DOHH2 (cell line): ENCODE measurements around the gene MAP3K5.

Source experiments
- H3F3A ChIP-seq: fragments of 200-600 bp; sonication (generic), shearing (Covaris generic); 2 replicates; pipeline ENCODE4 v1.6.0; 2016; ENCODE audit warnings: antibody characterized with exemption, mild to moderate bottlenecking; ENCODE audit not compliant: control insufficient read depth, insufficient read depth
- H3K27ac ChIP-seq: fragments of 200-600 bp; sonication (generic); 2 replicates; pipeline ENCODE4 v1.5.1; 2014; ENCODE audit warnings: low read depth, mild to moderate bottlenecking, low read length, moderate library complexity
- H3K27me3 ChIP-seq: fragments of 200-600 bp; sonication (generic); 2 replicates; pipeline ENCODE4 v1.6.1; 2014; ENCODE audit warnings: mild to moderate bottlenecking, low read length, mixed read lengths; ENCODE audit not compliant: control insufficient read depth
- H3K36me3 ChIP-seq: fragments of 200-600 bp; sonication (generic); 2 replicates; pipeline ENCODE4 v1.6.1; 2014; ENCODE audit warnings: mild to moderate bottlenecking, low read length, moderate library complexity, mixed read lengths; ENCODE audit not compliant: control insufficient read depth
- H3K4me1 ChIP-seq: fragments of 200-600 bp; sonication (generic); 2 replicates; pipeline ENCODE4 v1.6.1; 2014; ENCODE audit warnings: mild to moderate bottlenecking, low read length, mixed read lengths; ENCODE audit not compliant: control insufficient read depth
- H3K4me2 ChIP-seq: fragments of 200-600 bp; sonication (generic); 2 replicates; pipeline ENCODE4 v1.6.0; 2014; ENCODE audit warnings: mild to moderate bottlenecking, low read length, moderate library complexity
- H3K4me3 ChIP-seq: fragments of 200-600 bp; sonication (generic); 2 replicates; pipeline ENCODE4 v1.5.1; 2014; ENCODE audit warnings: mild to moderate bottlenecking, low read length, mixed read lengths
- H3K79me2 ChIP-seq: fragments of 200-600 bp; sonication (generic); 2 replicates; pipeline ENCODE4 v1.6.1; 2014; ENCODE audit warnings: mild to moderate bottlenecking, low read length, mixed read lengths; ENCODE audit not compliant: control insufficient read depth
- H3K9me2 ChIP-seq: fragments of 200-600 bp; sonication (generic); replicated peaks from 2 replicates; pipeline ENCODE4 v1.6.1; 2014; ENCODE audit warnings: mild to moderate bottlenecking, low read length, mixed read lengths; ENCODE audit not compliant: control insufficient read depth
- H3K9me3 ChIP-seq: fragments of 200-600 bp; sonication (generic); 2 replicates; pipeline ENCODE4 v1.6.1; 2014; ENCODE audit warnings: antibody characterized with exemption, low read length, mixed read lengths; ENCODE audit not compliant: control insufficient read depth, insufficient read depth
- H4K20me1 ChIP-seq: fragments of 200-600 bp; sonication (generic); 2 replicates; pipeline ENCODE4 v1.6.0; 2014; ENCODE audit warnings: low read depth, mild to moderate bottlenecking, antibody characterized with exemption, low read length, moderate library complexity; ENCODE audit not compliant: control insufficient read depth, insufficient read depth
- EZH2phosphoT487 ChIP-seq: fragments of 200-600 bp; sonication (generic); IDR thresholded peaks from 2 replicates; pipeline ENCODE4 v1.6.1; 2017; ENCODE audit warnings: borderline replicate concordance, mild to moderate bottlenecking, antibody characterized with exemption, low read length, moderate library complexity, mixed read lengths
- TF ChIP-seq, protein P1 (sequence below): fragments of 200-600 bp; sonication (generic); IDR thresholded peaks from one replicate; pipeline ENCODE4 v1.5.1; 2014; ENCODE audit warnings: antibody characterized with exemption, mild to moderate bottlenecking, low read depth, low read length; ENCODE audit not compliant: poor library complexity, severe bottlenecking

The MAP3K5 gene

GRCh38 chr6:136539967-136540652, 252.2 kb downstream of the MAP3K5 start:
- Histone ChIP-seq H3K4me1 (no peaks in the 10 kb centered on the region), H3K4me3 (no peak overlapping the region), H3K4me2 (no peak overlapping the region), H4K20me1 (no peaks in the 10 kb centered on the region), H3K27me3 (peaks cover 14% of the 10 kb centered on the region), H3K27ac (no peak overlapping the region), H3F3A (no peaks in the 10 kb centered on the region), H3K9me2 (no peaks in the 10 kb centered on the region), H3K36me3 (no peaks in the 10 kb centered on the region), H3K9me3 (no peaks in the 10 kb centered on the region), H3K79me2 (no peaks in the 10 kb centered on the region)
- TF ChIP-seq EZH2phosphoT487: no peak
- TF ChIP-seq, protein P1, sequence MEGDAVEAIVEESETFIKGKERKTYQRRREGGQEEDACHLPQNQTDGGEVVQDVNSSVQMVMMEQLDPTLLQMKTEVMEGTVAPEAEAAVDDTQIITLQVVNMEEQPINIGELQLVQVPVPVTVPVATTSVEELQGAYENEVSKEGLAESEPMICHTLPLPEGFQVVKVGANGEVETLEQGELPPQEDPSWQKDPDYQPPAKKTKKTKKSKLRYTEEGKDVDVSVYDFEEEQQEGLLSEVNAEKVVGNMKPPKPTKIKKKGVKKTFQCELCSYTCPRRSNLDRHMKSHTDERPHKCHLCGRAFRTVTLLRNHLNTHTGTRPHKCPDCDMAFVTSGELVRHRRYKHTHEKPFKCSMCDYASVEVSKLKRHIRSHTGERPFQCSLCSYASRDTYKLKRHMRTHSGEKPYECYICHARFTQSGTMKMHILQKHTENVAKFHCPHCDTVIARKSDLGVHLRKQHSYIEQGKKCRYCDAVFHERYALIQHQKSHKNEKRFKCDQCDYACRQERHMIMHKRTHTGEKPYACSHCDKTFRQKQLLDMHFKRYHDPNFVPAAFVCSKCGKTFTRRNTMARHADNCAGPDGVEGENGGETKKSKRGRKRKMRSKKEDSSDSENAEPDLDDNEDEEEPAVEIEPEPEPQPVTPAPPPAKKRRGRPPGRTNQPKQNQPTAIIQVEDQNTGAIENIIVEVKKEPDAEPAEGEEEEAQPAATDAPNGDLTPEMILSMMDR: no peak

- no peaks in the 10 kb centered on the region for H3K79me2 ChIP-seq
- TF ChIP-seq EZH2phosphoT487: no peak
- TF ChIP-seq, protein P1: no peak
- H3K36me3 ChIP-seq: no peaks in the 10 kb centered on the region
- H3K9me2 ChIP-seq: no peaks in the 10 kb centered on the region
- no peaks in the 10 kb centered on the region for H4K20me1 ChIP-seq
- no peak overlapping the region for H3K27ac ChIP-seq
- no peaks in the 10 kb centered on the region for H3K9me3 ChIP-seq
- no peak overlapping the region for H3K4me2 ChIP-seq
- peaks cover 14% of the 10 kb centered on the region for H3K27me3 ChIP-seq
- no peaks in the 10 kb centered on the region for H3K4me1 ChIP-seq
- H3K4me3 ChIP-seq: no peak overlapping the region
- H3F3A ChIP-seq: no peaks in the 10 kb centered on the region
Observed at GRCh38 chr6:136538836-136539235, 253.4 kb downstream of the MAP3K5 start.

GRCh38 chr6:136535880-136536650, 256.2 kb downstream of the MAP3K5 start:
- peaks cover 17% of the 10 kb centered on the region for H3K27me3 ChIP-seq
- H3K4me3 ChIP-seq: no peak overlapping the region
- no peak for TF ChIP-seq EZH2phosphoT487
- TF ChIP-seq, protein P1: no peak
- no peaks in the 10 kb centered on the region for H3K9me3 ChIP-seq
- no peaks in the 10 kb centered on the region for H3K36me3 ChIP-seq
- H3K4me1 ChIP-seq: no peaks in the 10 kb centered on the region
- no peak overlapping the region for H3K27ac ChIP-seq
- H3K4me2 ChIP-seq: no peak overlapping the region
- H3K9me2 ChIP-seq: no peaks in the 10 kb centered on the region
- no peaks in the 10 kb centered on the region for H3K79me2 ChIP-seq
- no peaks in the 10 kb centered on the region for H3F3A ChIP-seq
- H4K20me1 ChIP-seq: no peaks in the 10 kb centered on the region
